WTC11 (cell line): Measurements from ENCODE around the gene MTOR. TPM values are rescaled to one million over a fixed set of nuclear protein-coding genes. Genes with fewer than 3 reads are reported as not detected.

Source experiments
- ATF2 ChIP-seq: sonication (generic); formaldehyde crosslinking; IDR thresholded peaks from 2 replicates; pipeline ENCODE4 v1.8.1; 2022; ENCODE audit warnings: low read depth, missing genetic modification reagents, borderline replicate concordance
- CTCF ChIP-seq: fragments of 200-600 bp; IDR thresholded peaks from 2 replicates; pipeline ENCODE4 v1.8.0; 2022; ENCODE audit warnings: antibody characterized with exemption
- E2F1 ChIP-seq: sonication (generic); formaldehyde crosslinking; IDR thresholded peaks from 2 replicates; pipeline ENCODE4 v1.8.0; 2022; ENCODE audit warnings: mild to moderate bottlenecking, missing genetic modification reagents
- ELF4 ChIP-seq: sonication (generic); formaldehyde crosslinking; IDR thresholded peaks from 2 replicates; pipeline ENCODE4 v1.8.1; 2022; ENCODE audit warnings: low read depth, mild to moderate bottlenecking, moderate library complexity, missing genetic modification reagents
- FOXK1 ChIP-seq: sonication (generic); formaldehyde crosslinking; IDR thresholded peaks from 2 replicates; pipeline ENCODE4 v1.8.0; 2022; ENCODE audit warnings: mild to moderate bottlenecking, moderate library complexity, missing genetic modification reagents
- GRHL2 ChIP-seq: fragments of 250-450 bp; sonication (Bioruptor Pico); IDR thresholded peaks from 2 replicates; pipeline ENCODE4 v1.8.0; 2022; ENCODE audit warnings: mild to moderate bottlenecking, moderate library complexity; ENCODE audit not compliant: insufficient replicate concordance, severe bottlenecking
- JAZF1 ChIP-seq: fragments of 250-450 bp; sonication (Bioruptor Pico); IDR thresholded peaks from 2 replicates; pipeline ENCODE4 v1.9.0; 2021; ENCODE audit warnings: moderate library complexity, mild to moderate bottlenecking, inconsistent platforms
- KAT7 ChIP-seq: sonication (generic); formaldehyde crosslinking; IDR thresholded peaks from 2 replicates; pipeline ENCODE4 v1.8.1; 2023; ENCODE audit warnings: missing genetic modification reagents, mild to moderate bottlenecking, borderline replicate concordance
- MAX ChIP-seq: sonication (generic); formaldehyde crosslinking; IDR thresholded peaks from 2 replicates; pipeline ENCODE4 v1.8.0; 2022; ENCODE audit warnings: mild to moderate bottlenecking, missing genetic modification reagents
- MLX ChIP-seq: sonication (generic); formaldehyde crosslinking; IDR thresholded peaks from 2 replicates; pipeline ENCODE4 v1.8.1; 2023; ENCODE audit warnings: mild to moderate bottlenecking, missing genetic modification reagents, moderate library complexity
- MYBL2 ChIP-seq: sonication (generic); formaldehyde crosslinking; IDR thresholded peaks from 2 replicates; pipeline ENCODE4 v1.8.1; 2023; ENCODE audit warnings: mild to moderate bottlenecking, moderate library complexity, missing genetic modification reagents
- NFATC4 ChIP-seq: fragments of 250-450 bp; sonication (Bioruptor Pico); IDR thresholded peaks from 2 replicates; pipeline ENCODE4 v1.9.0; 2021; ENCODE audit warnings: mild to moderate bottlenecking
- NFE2L1 ChIP-seq: sonication (generic); formaldehyde crosslinking; IDR thresholded peaks from 2 replicates; pipeline ENCODE4 v1.8.1; 2023; ENCODE audit warnings: missing genetic modification reagents
- NR1H2 ChIP-seq: sonication (generic); formaldehyde crosslinking; IDR thresholded peaks from 2 replicates; pipeline ENCODE4 v1.9.0; 2021; ENCODE audit warnings: mild to moderate bottlenecking, moderate library complexity, missing genetic modification reagents
- NR2C2 ChIP-seq: sonication (generic); formaldehyde crosslinking; IDR thresholded peaks from 2 replicates; pipeline ENCODE4 v1.8.0; 2022; ENCODE audit warnings: mild to moderate bottlenecking, missing genetic modification reagents
- NR3C1 ChIP-seq: sonication (generic); formaldehyde crosslinking; conservative IDR thresholded peaks from 2 replicates; pipeline ENCODE4 v1.8.1; 2023; ENCODE audit warnings: low read depth, mild to moderate bottlenecking, missing genetic modification reagents
- PRRX2 ChIP-seq: fragments of 250-450 bp; sonication (Bioruptor Pico); IDR thresholded peaks from 2 replicates; pipeline ENCODE4 v1.8.0; 2021; ENCODE audit warnings: mild to moderate bottlenecking
- RORB ChIP-seq: fragments of 250-450 bp; sonication (Bioruptor Pico); IDR thresholded peaks from 2 replicates; pipeline ENCODE4 v1.9.0; 2021; ENCODE audit warnings: mild to moderate bottlenecking
- SMAD3 ChIP-seq: sonication (generic); formaldehyde crosslinking; IDR thresholded peaks from 2 replicates; pipeline ENCODE4 v1.8.0; 2022; ENCODE audit warnings: missing genetic modification reagents, mild to moderate bottlenecking, borderline replicate concordance
- SOX15 ChIP-seq: fragments of 250-450 bp; sonication (Bioruptor Pico); IDR thresholded peaks from 2 replicates; pipeline ENCODE4 v1.9.0; 2021; ENCODE audit warnings: mild to moderate bottlenecking
- STAT6 ChIP-seq: sonication (generic); formaldehyde crosslinking; conservative IDR thresholded peaks from 2 replicates; pipeline ENCODE4 v1.8.1; 2023; ENCODE audit warnings: mild to moderate bottlenecking, low read depth, missing genetic modification reagents, moderate library complexity
- USF1 ChIP-seq: sonication (generic); formaldehyde crosslinking; IDR thresholded peaks from 2 replicates; pipeline ENCODE4 v1.8.0; 2022; ENCODE audit warnings: mild to moderate bottlenecking, missing genetic modification reagents
- ZBTB21 ChIP-seq: sonication (generic); formaldehyde crosslinking; IDR thresholded peaks from 2 replicates; pipeline ENCODE4 v1.8.1; 2023; ENCODE audit warnings: mild to moderate bottlenecking, missing genetic modification reagents, borderline replicate concordance
- ZMAT4 ChIP-seq: fragments of 250-450 bp; sonication (Bioruptor Pico); IDR thresholded peaks from 2 replicates; pipeline ENCODE4 v1.9.0; 2021; ENCODE audit warnings: mild to moderate bottlenecking
- ZNF281 ChIP-seq: sonication (generic); formaldehyde crosslinking; IDR thresholded peaks from 2 replicates; pipeline ENCODE4 v1.8.0; 2023; ENCODE audit warnings: mild to moderate bottlenecking, missing genetic modification reagents
- total RNA-seq: library from RNA; stranded (reverse); gene quantifications from 3 replicates; pipeline ENCODE4 v1.2.3, GENCODE V29; 2021

Gene MTOR
- total RNA-seq, 1 experiment from 2014 or later: 65.0 TPM

- TF ChIP-seq MAX (CRISPR knock-in tag): no peak
- TF ChIP-seq CTCF: no peak
- TF ChIP-seq MLX (CRISPR knock-in tag): no peak
- no peak; the same call in 1 of the 2 replicates for TF ChIP-seq FOXK1
- no peak for TF ChIP-seq NFE2L1 (CRISPR knock-in tag)
- TF ChIP-seq ATF2: no peak
- TF ChIP-seq KAT7: no peak
- no peak for TF ChIP-seq E2F1 (CRISPR knock-in tag)
- TF ChIP-seq PRRX2 (CRISPR knock-in tag): no peak
- no peak for TF ChIP-seq NFATC4 (CRISPR knock-in tag)
- no peak for TF ChIP-seq RORB (CRISPR knock-in tag)
- TF ChIP-seq USF1 (CRISPR knock-in tag): 0 out of 2 replicates have a peak, but pooled peaks have one; percentile 33
- peak; percentile 64; the same call in 1 of the 2 replicates for TF ChIP-seq MYBL2 (CRISPR knock-in tag)
- no peak for TF ChIP-seq SOX15 (CRISPR knock-in tag)
- no peak for TF ChIP-seq NR1H2 (CRISPR knock-in tag)
- TF ChIP-seq NR3C1 (CRISPR knock-in tag): no peak
- no peak for TF ChIP-seq GRHL2 (CRISPR knock-in tag)
- TF ChIP-seq ZMAT4 (CRISPR knock-in tag): no peak
- no peak for TF ChIP-seq JAZF1 (CRISPR knock-in tag)
- TF ChIP-seq STAT6 (CRISPR knock-in tag): no peak
- no peak for TF ChIP-seq ZNF281 (CRISPR knock-in tag)
- no peak for TF ChIP-seq ZBTB21 (CRISPR knock-in tag)
- no peak for TF ChIP-seq ELF4 (CRISPR knock-in tag)
- no peak; the same call in 1 of the 2 replicates for TF ChIP-seq SMAD3 (CRISPR knock-in tag)
- TF ChIP-seq NR2C2 (CRISPR knock-in tag): no peak
These were observed 162.8 kb downstream of the MTOR start, which contains the start of gene EXOSC10 (continued) for GRCh38 chr1:11099310-11100148.
